WERI-Rb-1 (cell line): ENCODE data around the gene ATP6V1G3.

Experiments
- DNase-seq: peaks from one replicate; pipeline ENCODE4 v3.0.0-alpha.2; 2020
- H3K27ac ChIP-seq: fragments of 250-450 bp; sonication (Bioruptor Pico); 2 replicates; pipeline ENCODE4 v1.5.1; 2020; ENCODE audit warnings: mild to moderate bottlenecking, moderate library complexity
- H3K27me3 ChIP-seq: fragments of 250-450 bp; sonication (Bioruptor Pico); 2 replicates; pipeline ENCODE4 v1.5.1; 2021; ENCODE audit warnings: mild to moderate bottlenecking, low read depth, moderate library complexity; ENCODE audit not compliant: insufficient read depth, severe bottlenecking
- H3K36me3 ChIP-seq: fragments of 250-450 bp; sonication (Bioruptor Pico); 2 replicates; pipeline ENCODE4 v1.5.1; 2020; ENCODE audit warnings: mild to moderate bottlenecking, moderate library complexity
- H3K4me3 ChIP-seq: 2 replicates; pipeline ENCODE4 v1.5.1; 2011; ENCODE audit warnings: low read depth, mild to moderate bottlenecking, control low read depth, low read length
- H3K9me3 ChIP-seq: fragments of 250-450 bp; sonication (Bioruptor Pico); 2 replicates; pipeline ENCODE4 v1.5.1; 2021; ENCODE audit warnings: mild to moderate bottlenecking, moderate library complexity; ENCODE audit not compliant: severe bottlenecking
- TF ChIP-seq, protein P1 (sequence below): IDR thresholded peaks from 2 replicates; pipeline ENCODE4 v1.5.1; 2011; ENCODE audit warnings: low read depth, mild to moderate bottlenecking, control low read depth, inconsistent platforms, low read length

The ATP6V1G3 gene

DNA sequence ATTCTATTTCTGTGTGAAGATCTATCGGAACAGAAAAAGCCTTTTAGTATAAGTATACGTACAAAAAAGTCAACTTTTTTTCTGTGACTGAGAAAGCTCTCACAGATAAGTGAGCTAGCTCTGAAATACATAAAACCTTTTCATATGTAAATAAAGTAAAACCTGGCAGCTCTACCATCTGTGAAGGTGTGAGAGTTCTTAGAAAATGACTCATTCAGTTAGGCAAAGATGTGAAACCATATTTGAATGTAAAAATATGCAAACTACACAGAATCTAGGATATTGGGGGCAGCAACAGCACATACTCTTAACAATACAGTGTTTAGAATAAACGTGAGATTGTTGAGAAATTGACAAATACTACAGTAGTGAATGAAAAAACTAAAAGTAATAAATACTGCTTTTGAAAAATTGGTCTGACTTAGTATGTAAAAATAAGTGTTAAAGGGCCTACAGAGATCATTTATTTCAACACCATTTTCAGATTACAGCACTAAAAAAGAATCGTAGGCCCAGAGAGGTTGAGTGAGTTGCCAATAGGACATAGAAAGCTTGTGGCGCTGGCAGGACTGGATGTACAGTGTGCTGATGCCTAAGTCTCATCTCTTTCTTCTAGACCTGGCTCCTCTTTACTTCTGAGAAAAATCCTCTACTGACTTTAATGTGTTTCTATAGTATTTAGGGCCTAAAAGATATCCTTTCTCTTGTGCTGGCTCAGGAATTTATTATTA is 19.8 kb downstream of the ATP6V1G3 start:
- Histone ChIP-seq H3K36me3 (no peaks in the 10 kb centered on the region), H3K4me3 (no peak overlapping the region), H3K9me3 (no peaks in the 10 kb centered on the region), H3K27me3 (no peaks in the 10 kb centered on the region), H3K27ac (no peak overlapping the region)
- TF ChIP-seq, protein P1, sequence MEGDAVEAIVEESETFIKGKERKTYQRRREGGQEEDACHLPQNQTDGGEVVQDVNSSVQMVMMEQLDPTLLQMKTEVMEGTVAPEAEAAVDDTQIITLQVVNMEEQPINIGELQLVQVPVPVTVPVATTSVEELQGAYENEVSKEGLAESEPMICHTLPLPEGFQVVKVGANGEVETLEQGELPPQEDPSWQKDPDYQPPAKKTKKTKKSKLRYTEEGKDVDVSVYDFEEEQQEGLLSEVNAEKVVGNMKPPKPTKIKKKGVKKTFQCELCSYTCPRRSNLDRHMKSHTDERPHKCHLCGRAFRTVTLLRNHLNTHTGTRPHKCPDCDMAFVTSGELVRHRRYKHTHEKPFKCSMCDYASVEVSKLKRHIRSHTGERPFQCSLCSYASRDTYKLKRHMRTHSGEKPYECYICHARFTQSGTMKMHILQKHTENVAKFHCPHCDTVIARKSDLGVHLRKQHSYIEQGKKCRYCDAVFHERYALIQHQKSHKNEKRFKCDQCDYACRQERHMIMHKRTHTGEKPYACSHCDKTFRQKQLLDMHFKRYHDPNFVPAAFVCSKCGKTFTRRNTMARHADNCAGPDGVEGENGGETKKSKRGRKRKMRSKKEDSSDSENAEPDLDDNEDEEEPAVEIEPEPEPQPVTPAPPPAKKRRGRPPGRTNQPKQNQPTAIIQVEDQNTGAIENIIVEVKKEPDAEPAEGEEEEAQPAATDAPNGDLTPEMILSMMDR: no peak
- no peak for DNase-seq

DNA sequence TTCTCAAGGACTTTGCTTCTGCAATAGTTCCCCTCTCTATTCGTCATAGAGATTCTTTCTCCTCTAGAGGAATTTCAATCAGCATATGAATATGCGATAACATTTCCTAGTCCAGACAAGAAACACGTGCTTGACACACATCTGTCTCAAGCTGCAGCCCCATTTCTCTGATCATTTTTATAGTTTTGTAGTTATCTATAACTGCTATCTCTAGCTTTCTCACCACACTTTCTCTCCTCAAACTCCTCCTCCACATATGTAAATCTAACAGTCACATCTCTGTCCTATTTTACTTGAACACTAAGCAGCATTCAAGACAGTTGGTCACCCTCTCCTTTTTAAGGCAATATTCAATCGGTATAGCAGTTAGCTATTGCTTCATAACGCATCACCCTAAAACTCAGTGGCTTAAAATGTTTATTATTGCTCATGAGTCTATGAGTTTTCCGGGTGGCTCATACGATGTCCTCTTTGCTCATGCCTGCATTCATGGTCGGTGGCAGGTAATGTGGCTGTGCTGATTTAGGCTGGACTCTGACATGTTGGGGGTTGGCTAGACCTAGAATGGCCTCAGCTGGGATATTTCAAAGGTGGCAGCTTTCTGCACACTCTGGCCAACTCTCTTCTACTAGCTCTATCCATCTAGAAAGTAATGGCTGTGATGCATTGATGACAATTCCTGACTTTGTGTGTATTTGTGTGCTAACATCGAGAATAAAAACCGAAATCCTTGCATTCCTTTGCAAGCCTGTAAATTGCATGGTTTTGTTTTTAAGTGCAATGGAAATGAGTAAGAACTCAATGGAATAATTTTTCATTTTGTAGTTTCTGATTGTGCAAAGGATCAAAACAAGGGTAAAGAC is 20.6 kb downstream of the ATP6V1G3 start:
- no peak for DNase-seq
- Histone ChIP-seq H3K9me3 (no peaks in the 10 kb centered on the region), H3K27me3 (no peaks in the 10 kb centered on the region), H3K36me3 (no peaks in the 10 kb centered on the region), H3K4me3 (no peak overlapping the region), H3K27ac (no peak overlapping the region)
- TF ChIP-seq, protein P1: no peak

DNA sequence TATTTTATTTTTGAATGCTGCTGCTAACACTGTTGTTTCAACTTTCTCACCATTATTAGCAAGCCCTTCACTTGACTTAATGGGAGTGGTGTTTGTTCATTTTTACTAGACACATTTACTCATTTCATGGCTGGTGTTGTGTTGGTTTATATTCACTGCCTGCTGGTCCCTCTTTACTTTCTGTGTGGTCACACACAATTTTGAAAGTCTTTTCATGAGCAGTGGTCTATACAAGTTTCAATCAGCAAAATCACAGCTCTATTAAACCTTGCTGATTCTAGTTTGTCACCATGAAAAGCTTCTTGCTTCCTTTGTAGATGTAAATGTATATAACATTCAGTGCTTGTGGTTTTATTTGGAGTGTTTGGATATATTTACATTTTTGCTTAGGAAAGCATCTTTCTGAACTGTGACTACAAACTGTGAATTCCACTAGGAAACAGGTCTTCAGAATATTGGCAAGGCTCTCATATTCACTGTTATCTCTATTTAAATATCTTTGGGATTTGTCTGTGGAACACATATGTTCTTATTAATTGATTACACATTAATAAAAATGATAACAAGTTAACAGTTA is 22.8 kb downstream of the ATP6V1G3 start:
- H3K27me3 ChIP-seq: no peaks in the 10 kb centered on the region
- DNase-seq: no peak
- no peaks in the 10 kb centered on the region for H3K36me3 ChIP-seq
- TF ChIP-seq, protein P1: no peak
- H3K9me3 ChIP-seq: no peaks in the 10 kb centered on the region
- H3K27ac ChIP-seq: no peak overlapping the region
- no peak overlapping the region for H3K4me3 ChIP-seq

DNA sequence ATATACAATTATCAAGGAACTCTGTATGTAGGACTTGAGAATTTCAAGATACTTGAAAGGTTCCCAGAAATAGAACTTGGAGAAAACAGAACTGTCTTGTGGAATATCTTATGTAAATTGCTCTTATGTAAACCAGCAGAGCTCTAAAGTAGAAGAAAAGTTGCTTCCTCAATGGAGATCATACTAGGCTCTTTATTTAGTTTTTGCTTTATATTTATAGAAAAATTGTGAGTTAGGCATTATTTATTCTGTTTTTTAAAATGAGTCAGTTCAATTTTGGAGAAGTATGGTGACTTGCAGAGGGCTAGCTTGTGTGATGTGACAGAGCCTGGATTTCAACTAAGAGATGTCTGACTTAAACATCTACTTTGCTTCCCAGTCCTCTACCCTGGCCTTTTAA is 40.4 kb downstream of the ATP6V1G3 start:
- Histone ChIP-seq H3K36me3 (no peaks in the 10 kb centered on the region), H3K27ac (no peak overlapping the region), H3K9me3 (peaks cover 2% of the 10 kb centered on the region), H3K27me3 (no peaks in the 10 kb centered on the region), H3K4me3 (no peak overlapping the region)
- DNase-seq: no peak
- TF ChIP-seq, protein P1: no peak

DNA sequence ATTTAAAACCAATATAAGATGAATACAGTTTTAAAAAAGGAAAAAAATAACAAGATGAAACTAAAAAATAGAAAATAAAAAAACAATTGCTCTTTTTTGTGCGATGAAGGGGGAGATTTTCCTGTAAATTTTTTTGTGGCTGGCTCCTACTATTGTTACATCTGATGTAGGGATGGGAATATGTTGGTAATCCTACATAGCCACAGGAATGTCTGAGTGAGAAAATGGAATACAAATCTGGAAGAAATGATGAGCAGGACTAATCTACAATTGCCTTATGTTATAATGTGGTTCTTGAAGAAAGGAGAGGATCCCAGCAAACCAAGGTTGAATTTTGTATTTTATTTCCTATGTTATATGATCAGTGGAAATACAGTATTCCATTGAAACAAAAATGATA is 40.9 kb downstream of the ATP6V1G3 start:
- TF ChIP-seq, protein P1: no peak

More for the DNA sequence above, 40.9 kb downstream of the ATP6V1G3 start:
- no peaks in the 10 kb centered on the region for H3K27me3 ChIP-seq
- H3K27ac ChIP-seq: no peak overlapping the region
- H3K36me3 ChIP-seq: no peaks in the 10 kb centered on the region
- no peak overlapping the region for H3K4me3 ChIP-seq
- no peak for DNase-seq
- H3K9me3 ChIP-seq: peaks cover 2% of the 10 kb centered on the region
